Vagina (tissue), 2 donors: ENCODE results near the gene TCF7.

Experiments used
- POLR2A ChIP-seq, 2 donors: fragments of 450-650 bp; IDR thresholded peaks; one replicate each; pipeline ENCODE4 v1.6.1; 2017; ENCODE audit warnings: antibody characterized with exemption in 2 of 2, mild to moderate bottlenecking in 2 of 2, moderate library complexity in 2 of 2
- POLR2AphosphoS5 ChIP-seq, 2 donors: sonication (generic); formaldehyde crosslinking; IDR thresholded peaks; one replicate each; pipeline ENCODE4 v1.9.0; 2017; ENCODE audit warnings: antibody characterized with exemption in 2 of 2, mild to moderate bottlenecking in 2 of 2, low read depth in 1 of 2; ENCODE audit not compliant: insufficient read depth in 1 of 2
- TF ChIP-seq, protein P1 (sequence below), 3 experiments: fragments of 450-650 bp in 2 of 3; fragments of 200-600 bp in 1 of 3; sonication (generic) in 1 of 3; IDR thresholded peaks; one replicate each; pipeline ENCODE4 v1.5.1; 2017 to 2019; ENCODE audit warnings: antibody characterized with exemption in 3 of 3, mild to moderate bottlenecking in 2 of 3, moderate library complexity in 2 of 3

DNA sequence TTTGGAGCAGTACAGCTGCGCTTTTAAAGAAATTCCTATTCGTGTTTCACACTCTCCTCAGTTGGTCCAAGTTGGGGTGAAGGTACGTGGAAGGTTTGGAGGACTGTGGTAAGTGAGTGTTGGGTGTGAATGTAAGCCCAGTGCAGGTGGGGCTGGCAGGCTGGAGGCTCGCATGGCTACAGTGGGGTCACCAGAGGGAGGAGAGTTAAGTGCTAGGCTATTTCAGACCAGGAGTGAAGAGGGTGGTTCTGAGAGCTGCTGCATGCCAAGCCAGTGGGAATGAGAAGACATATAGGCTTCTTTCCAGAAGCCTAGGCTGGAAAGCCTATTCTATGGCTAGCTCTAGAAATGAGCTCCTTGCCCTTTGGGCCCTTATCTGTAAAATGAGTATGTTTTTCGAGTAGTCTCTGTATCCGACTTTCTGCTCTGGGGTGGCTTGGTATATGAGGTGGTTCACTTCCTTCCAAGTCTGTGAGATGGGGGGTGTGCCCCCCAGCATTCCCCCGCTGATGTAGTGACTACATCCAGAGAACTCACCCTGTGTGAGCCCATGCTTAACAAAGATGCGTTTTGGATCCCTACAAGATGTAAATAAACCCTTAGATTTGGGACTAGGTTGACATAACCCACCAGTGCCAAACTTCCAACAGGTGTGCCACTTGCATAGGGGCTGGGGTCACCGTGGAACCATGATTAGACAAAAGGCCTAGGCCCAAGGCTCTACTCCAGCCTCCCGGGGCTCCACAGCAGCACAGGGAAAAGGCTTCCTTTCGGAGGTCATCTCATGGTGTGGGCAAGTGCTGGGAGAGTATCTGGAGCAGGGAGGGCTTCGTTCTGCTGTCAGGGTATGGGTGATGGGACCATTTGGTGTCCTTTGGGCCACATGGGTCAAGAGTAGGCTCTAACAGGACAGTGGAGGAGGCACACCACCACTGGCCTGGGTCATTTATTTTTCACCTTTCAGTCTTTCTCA, 2.6 kb downstream of the TCF7 start:
- TF ChIP-seq POLR2AphosphoS5 (IDR thresholded peaks at IDR 0.05; ENCODE audit: insufficient read depth in 1 of 2, low read depth in 1 of 2) (no peak), POLR2A (IDR thresholded peaks at IDR 0.05) (no peak)
- TF ChIP-seq, protein P1, sequence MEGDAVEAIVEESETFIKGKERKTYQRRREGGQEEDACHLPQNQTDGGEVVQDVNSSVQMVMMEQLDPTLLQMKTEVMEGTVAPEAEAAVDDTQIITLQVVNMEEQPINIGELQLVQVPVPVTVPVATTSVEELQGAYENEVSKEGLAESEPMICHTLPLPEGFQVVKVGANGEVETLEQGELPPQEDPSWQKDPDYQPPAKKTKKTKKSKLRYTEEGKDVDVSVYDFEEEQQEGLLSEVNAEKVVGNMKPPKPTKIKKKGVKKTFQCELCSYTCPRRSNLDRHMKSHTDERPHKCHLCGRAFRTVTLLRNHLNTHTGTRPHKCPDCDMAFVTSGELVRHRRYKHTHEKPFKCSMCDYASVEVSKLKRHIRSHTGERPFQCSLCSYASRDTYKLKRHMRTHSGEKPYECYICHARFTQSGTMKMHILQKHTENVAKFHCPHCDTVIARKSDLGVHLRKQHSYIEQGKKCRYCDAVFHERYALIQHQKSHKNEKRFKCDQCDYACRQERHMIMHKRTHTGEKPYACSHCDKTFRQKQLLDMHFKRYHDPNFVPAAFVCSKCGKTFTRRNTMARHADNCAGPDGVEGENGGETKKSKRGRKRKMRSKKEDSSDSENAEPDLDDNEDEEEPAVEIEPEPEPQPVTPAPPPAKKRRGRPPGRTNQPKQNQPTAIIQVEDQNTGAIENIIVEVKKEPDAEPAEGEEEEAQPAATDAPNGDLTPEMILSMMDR (IDR thresholded peaks at IDR 0.05) = no peak
